ENCODE measurements around the gene KIAA1755.
A peak's percentile ranks its signal among the peaks of the same experiment; 100 is the strongest.

Gene KIAA1755

DNA sequence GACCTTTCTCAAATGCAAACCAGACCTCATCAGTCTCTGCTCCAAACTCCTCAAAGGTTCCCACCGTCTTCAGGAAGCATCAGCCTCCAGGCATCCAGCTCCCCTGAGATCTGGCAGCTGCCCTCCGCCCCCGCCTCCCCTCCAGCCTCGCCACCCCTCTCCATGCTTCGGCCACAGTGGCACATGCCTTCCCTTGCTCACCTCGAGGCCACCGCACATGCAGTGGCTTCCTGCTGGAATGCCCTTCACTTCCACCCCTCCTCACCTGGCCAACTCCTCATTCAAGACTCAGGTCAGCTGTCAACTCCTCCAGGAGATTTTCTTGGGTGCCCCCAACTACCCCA, 13.4 kb downstream of the KIAA1755 start:
- no peaks in the 10 kb centered on the region for H3K27me3 ChIP-seq (replicated peaks)
- no peak overlapping the region for H3K4me3 ChIP-seq (ENCODE audit: low read depth, low read length)
- H3K27ac ChIP-seq = peak overlapping the region; percentile 63
- no peak for DNase-seq
- in situ Hi-C loops (cut with HindIII; ENCODE audit: low pct_ligation_motif_present, low sequenced_read_pairs) = no loop called here
- peaks cover 96% of the 10 kb centered on the region for H3K36me3 ChIP-seq (replicated peaks)
- TF ChIP-seq, protein P1, sequence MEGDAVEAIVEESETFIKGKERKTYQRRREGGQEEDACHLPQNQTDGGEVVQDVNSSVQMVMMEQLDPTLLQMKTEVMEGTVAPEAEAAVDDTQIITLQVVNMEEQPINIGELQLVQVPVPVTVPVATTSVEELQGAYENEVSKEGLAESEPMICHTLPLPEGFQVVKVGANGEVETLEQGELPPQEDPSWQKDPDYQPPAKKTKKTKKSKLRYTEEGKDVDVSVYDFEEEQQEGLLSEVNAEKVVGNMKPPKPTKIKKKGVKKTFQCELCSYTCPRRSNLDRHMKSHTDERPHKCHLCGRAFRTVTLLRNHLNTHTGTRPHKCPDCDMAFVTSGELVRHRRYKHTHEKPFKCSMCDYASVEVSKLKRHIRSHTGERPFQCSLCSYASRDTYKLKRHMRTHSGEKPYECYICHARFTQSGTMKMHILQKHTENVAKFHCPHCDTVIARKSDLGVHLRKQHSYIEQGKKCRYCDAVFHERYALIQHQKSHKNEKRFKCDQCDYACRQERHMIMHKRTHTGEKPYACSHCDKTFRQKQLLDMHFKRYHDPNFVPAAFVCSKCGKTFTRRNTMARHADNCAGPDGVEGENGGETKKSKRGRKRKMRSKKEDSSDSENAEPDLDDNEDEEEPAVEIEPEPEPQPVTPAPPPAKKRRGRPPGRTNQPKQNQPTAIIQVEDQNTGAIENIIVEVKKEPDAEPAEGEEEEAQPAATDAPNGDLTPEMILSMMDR (IDR thresholded peaks at IDR 0.05; ENCODE audit: low read depth, low read length, missing control alignments) = no peak

- TF ChIP-seq, protein P1 (IDR thresholded peaks at IDR 0.05; ENCODE audit: low read depth, low read length, missing control alignments) = no peak
- in situ Hi-C loops (cut with HindIII; ENCODE audit: low pct_ligation_motif_present, low sequenced_read_pairs) = no loop called here
- DNase-seq = no peak
- peak overlapping the region; percentile 63 for H3K27ac ChIP-seq
- H3K27me3 ChIP-seq (replicated peaks) = no peaks in the 10 kb centered on the region
- H3K36me3 ChIP-seq (replicated peaks) = peaks cover 96% of the 10 kb centered on the region
- H3K4me3 ChIP-seq (ENCODE audit: low read depth, low read length) = no peak overlapping the region
These were observed 14.0 kb downstream of the KIAA1755 start for GRCh38 chr20:38246357-38247165.

- in situ Hi-C loops (cut with HindIII; ENCODE audit: low pct_ligation_motif_present, low sequenced_read_pairs) = no loop called here
- no peak for DNase-seq
- Histone ChIP-seq H3K27ac (peak overlapping the region; percentile 63), H3K27me3 (replicated peaks) (no peaks in the 10 kb centered on the region), H3K4me3 (ENCODE audit: low read depth, low read length) (no peak overlapping the region), H3K36me3 (replicated peaks) (peaks cover 98% of the 10 kb centered on the region)
- TF ChIP-seq, protein P1 (IDR thresholded peaks at IDR 0.05; ENCODE audit: low read depth, low read length, missing control alignments) = no peak
These were observed 14.8 kb downstream of the KIAA1755 start for GRCh38 chr20:38245753-38246152.

- Histone ChIP-seq H3K27ac (peak overlapping the region; percentile 52), H3K36me3 (replicated peaks) (peaks cover 98% of the 10 kb centered on the region), H3K27me3 (replicated peaks) (no peaks in the 10 kb centered on the region), H3K4me3 (ENCODE audit: low read depth, low read length) (no peak overlapping the region)
- TF ChIP-seq, protein P1 (IDR thresholded peaks at IDR 0.05; ENCODE audit: low read depth, low read length, missing control alignments) = no peak
- in situ Hi-C loops (cut with HindIII; ENCODE audit: low pct_ligation_motif_present, low sequenced_read_pairs) = no loop called here
- DNase-seq = no peak
These were observed 16.9 kb downstream of the KIAA1755 start for GRCh38 chr20:38243709-38244020.

- in situ Hi-C loops (cut with HindIII; ENCODE audit: low pct_ligation_motif_present, low sequenced_read_pairs) = no loop called here
- Histone ChIP-seq H3K4me3 (ENCODE audit: low read depth, low read length) (no peak overlapping the region), H3K36me3 (replicated peaks) (peaks cover 100% of the 10 kb centered on the region), H3K27ac (peak overlapping the region; percentile 52), H3K27me3 (replicated peaks) (no peaks in the 10 kb centered on the region)
- no peak for DNase-seq
- TF ChIP-seq, protein P1 (IDR thresholded peaks at IDR 0.05; ENCODE audit: low read depth, low read length, missing control alignments) = peak; percentile 75
These were observed 17.5 kb downstream of the KIAA1755 start for GRCh38 chr20:38242848-38243708.

All from brain microvascular endothelial cell (primary cell).